Neural progenitor cell (in vitro differentiated cells): Measurements from ENCODE around the gene CPLANE1. TPM values are rescaled to one million over a fixed set of nuclear protein-coding genes. Genes with fewer than 3 reads are reported as not detected.
"Not testable (repeated sequence)": the region's sequence is repeated elsewhere in the genome, so short reads cannot be mapped to it uniquely, and the experiment has no call there.

Source experiments
- DNase-seq: peaks from one replicate; pipeline ENCODE4 v3.0.0-alpha.2; 2016; ENCODE audit warnings: low spot score
- H2AFZ ChIP-seq: fragments of 200-600 bp; sonication (generic); replicated peaks from 2 replicates; pipeline ENCODE4 v1.6.1; 2016; ENCODE audit warnings: antibody characterized with exemption
- H3F3A ChIP-seq: fragments of 200-600 bp; sonication (generic); 2 replicates; pipeline ENCODE4 v1.6.1; 2016; ENCODE audit warnings: antibody characterized with exemption, low read depth
- H3K27ac ChIP-seq: fragments of 200-600 bp; sonication (generic); 2 replicates; pipeline ENCODE4 v1.5.1; 2016; ENCODE audit warnings: mild to moderate bottlenecking
- H3K27me3 ChIP-seq: fragments of 200-600 bp; sonication (generic); 2 replicates; pipeline ENCODE4 v1.6.1; 2016; ENCODE audit warnings: mild to moderate bottlenecking, moderate library complexity
- H3K36me3 ChIP-seq: fragments of 200-600 bp; sonication (generic); 2 replicates; pipeline ENCODE4 v1.5.1; 2016
- H3K4me1 ChIP-seq: fragments of 200-600 bp; sonication (generic); 2 replicates; pipeline ENCODE4 v1.6.1; 2016; ENCODE audit warnings: mixed run types
- H3K4me2 ChIP-seq: fragments of 200-600 bp; sonication (generic); 2 replicates; pipeline ENCODE4 v1.6.1; 2016
- H3K4me3 ChIP-seq: fragments of 200-600 bp; sonication (generic); 2 replicates; pipeline ENCODE4 v1.5.1; 2016
- H3K79me2 ChIP-seq: fragments of 200-600 bp; sonication (generic); 2 replicates; pipeline ENCODE4 v1.6.1; 2016; ENCODE audit warnings: low read depth
- H3K9ac ChIP-seq: fragments of 200-600 bp; sonication (generic); 2 replicates; pipeline ENCODE4 v1.6.1; 2016
- H3K9me3 ChIP-seq: fragments of 200-600 bp; sonication (generic); 2 replicates; pipeline ENCODE4 v1.5.1; 2016; ENCODE audit warnings: low read depth
- H4K20me1 ChIP-seq: fragments of 200-600 bp; sonication (generic); 2 replicates; pipeline ENCODE4 v1.6.1; 2016; ENCODE audit warnings: low read depth
- H3K27ac Mint-ChIP-seq: 3 replicates; pipeline ENCODE4 v1.8.0; 2021; ENCODE audit warnings: mixed read lengths
- H3K27me3 Mint-ChIP-seq: 2 replicates; pipeline ENCODE4 v1.8.0; 2022; ENCODE audit warnings: low read depth, mild to moderate bottlenecking, inconsistent platforms, moderate library complexity, mixed read lengths; ENCODE audit not compliant: insufficient read depth
- H3K36me3 Mint-ChIP-seq: 3 replicates; pipeline ENCODE4 v1.8.0; 2021; ENCODE audit warnings: mixed read lengths
- H3K4me1 Mint-ChIP-seq: 3 replicates; pipeline ENCODE4 v1.8.0; 2021; ENCODE audit warnings: mixed read lengths
- H3K4me3 Mint-ChIP-seq: 3 replicates; pipeline ENCODE4 v1.8.0; 2021; ENCODE audit warnings: mild to moderate bottlenecking, moderate library complexity, mixed read lengths
- H3K9me3 Mint-ChIP-seq: 3 replicates; pipeline ENCODE4 v1.8.0; 2020; ENCODE audit warnings: mixed read lengths
- EZH2 ChIP-seq: fragments of 200-600 bp; sonication (generic); IDR thresholded peaks from 2 replicates; pipeline ENCODE4 v1.6.1; 2017; ENCODE audit warnings: antibody characterized with exemption, mild to moderate bottlenecking, moderate library complexity
- EZH2phosphoT487 ChIP-seq: fragments of 200-600 bp; sonication (generic); IDR thresholded peaks from 2 replicates; pipeline ENCODE4 v1.6.1; 2017; ENCODE audit warnings: antibody characterized with exemption
- total RNA-seq: library from RNA; depleted of rRNA; stranded (reverse); fragments of >200 nt; gene quantifications from 2 replicates; pipeline ENCODE4 v1.2.3, GENCODE V29; 2015; ENCODE audit warnings: low replicate concordance
- TF ChIP-seq, protein P1 (sequence below): fragments of 200-600 bp; sonication (generic); IDR thresholded peaks from 2 replicates; pipeline ENCODE4 v1.5.1; 2017; ENCODE audit warnings: antibody characterized with exemption, mild to moderate bottlenecking

CPLANE1 gene
- total RNA-seq, result 22.7 and 23.4 TPM in 2 replicates

DNA sequence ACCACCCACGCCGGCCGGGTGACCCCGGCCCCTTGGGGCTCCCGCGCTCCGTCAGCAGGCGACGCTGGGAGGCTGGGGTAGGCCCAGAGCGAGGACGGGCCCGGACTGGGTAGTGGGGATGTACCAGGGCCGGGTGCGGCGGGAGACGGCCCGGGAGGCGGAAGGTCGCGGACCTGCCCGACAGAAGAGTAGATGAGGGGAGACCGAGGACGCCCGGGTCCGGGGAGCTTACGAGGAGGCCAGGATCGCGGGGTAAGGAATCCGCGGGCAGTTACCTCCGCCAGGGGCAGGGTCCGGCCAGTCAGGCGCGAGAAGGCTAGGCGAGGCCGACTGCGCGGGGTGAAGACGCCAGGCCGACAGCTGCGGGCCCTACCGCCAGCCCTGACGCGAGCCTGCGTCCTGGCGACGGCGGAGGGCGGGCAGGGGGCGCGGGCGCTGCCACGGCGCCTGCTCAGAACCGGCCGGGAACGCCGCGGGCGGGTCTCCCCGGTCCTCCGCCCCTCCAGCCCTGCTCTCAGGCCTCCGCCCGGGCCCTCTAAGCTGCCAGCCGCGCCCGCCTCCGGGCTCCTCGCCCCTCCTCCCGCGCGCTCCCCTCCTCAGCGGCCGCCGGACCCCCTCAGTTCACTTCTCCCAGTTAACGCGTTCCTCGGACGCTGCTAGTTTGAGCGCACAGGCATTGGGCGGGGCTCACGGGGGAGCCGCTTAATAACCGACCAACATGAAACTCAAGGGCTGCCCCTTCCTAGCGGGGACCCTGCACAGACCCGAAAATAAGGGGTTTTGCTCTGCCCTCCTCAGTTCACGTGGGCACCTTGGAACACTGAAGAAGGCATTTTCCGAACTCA is at the start of gene CPLANE1:
Gene CPLANE1, minus strand, starts transcription at position 407 of the 845 bp plus-strand sequence. CDS start 1,678 bp downstream, outside the sequence.
- peaks cover under 1% of the 10 kb centered on the region for H3K9me3 Mint-ChIP-seq
- H3K36me3 ChIP-seq, result no peaks in the 10 kb centered on the region
- H3K4me1 ChIP-seq, result peaks cover 7% of the 10 kb centered on the region
- peaks cover 8% of the 10 kb centered on the region for H3K4me1 Mint-ChIP-seq
- peak; percentile 95 for DNase-seq
- H3K27ac Mint-ChIP-seq, result peak within 1 kb of the TSS; percentile 94
- H3K9me3 ChIP-seq, result no peaks in the 10 kb centered on the region
- peaks cover 24% of the 10 kb centered on the region for H3F3A ChIP-seq
- no peaks in the 10 kb centered on the region for H4K20me1 ChIP-seq
- peak within 1 kb of the TSS; percentile 88 for H3K4me2 ChIP-seq
- H3K36me3 Mint-ChIP-seq, result no peaks in the 10 kb centered on the region
- H3K9ac ChIP-seq, result peak within 1 kb of the TSS; percentile 78
- peaks cover 17% of the 10 kb centered on the region for H3K79me2 ChIP-seq
- no peaks in the 10 kb centered on the region for H3K27me3 ChIP-seq
- peak within 1 kb of the TSS; percentile 78 for H3K4me3 ChIP-seq
- peak within 1 kb of the TSS; percentile 93 for H3K27ac ChIP-seq
- H3K27me3 Mint-ChIP-seq, result peaks cover 2% of the 10 kb centered on the region
- peak within 1 kb of the TSS; percentile 91 for H3K4me3 Mint-ChIP-seq
- H2AFZ ChIP-seq, result peak within 1 kb of the TSS; percentile 93
- TF ChIP-seq EZH2 (no peak), EZH2phosphoT487 (peak; percentile 28)
- TF ChIP-seq, protein P1, sequence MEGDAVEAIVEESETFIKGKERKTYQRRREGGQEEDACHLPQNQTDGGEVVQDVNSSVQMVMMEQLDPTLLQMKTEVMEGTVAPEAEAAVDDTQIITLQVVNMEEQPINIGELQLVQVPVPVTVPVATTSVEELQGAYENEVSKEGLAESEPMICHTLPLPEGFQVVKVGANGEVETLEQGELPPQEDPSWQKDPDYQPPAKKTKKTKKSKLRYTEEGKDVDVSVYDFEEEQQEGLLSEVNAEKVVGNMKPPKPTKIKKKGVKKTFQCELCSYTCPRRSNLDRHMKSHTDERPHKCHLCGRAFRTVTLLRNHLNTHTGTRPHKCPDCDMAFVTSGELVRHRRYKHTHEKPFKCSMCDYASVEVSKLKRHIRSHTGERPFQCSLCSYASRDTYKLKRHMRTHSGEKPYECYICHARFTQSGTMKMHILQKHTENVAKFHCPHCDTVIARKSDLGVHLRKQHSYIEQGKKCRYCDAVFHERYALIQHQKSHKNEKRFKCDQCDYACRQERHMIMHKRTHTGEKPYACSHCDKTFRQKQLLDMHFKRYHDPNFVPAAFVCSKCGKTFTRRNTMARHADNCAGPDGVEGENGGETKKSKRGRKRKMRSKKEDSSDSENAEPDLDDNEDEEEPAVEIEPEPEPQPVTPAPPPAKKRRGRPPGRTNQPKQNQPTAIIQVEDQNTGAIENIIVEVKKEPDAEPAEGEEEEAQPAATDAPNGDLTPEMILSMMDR, result peak; percentile 30

DNA sequence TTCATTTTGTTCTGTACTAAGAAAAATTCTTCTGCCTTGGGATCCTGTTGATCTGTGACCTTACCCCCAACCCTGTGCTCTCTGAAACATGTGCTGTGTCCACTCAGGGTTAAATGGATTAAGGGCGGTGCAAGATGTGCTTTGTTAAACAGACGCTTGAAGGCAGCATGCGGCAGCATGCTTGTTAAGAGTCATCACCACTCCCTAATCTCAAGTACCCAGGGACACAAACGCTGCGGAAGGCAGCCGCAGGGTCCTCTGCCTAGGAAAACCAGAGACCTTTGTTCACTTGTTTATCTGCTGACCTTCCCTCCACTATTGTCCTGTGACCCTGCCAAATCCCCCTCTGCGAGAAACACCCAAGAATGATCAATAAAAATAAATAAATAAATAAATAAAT is 47.1 kb upstream of the CPLANE1 start:
- H3K27me3 Mint-ChIP-seq, H4K20me1 ChIP-seq, H3K4me3 Mint-ChIP-seq, H3K27ac Mint-ChIP-seq, H3K79me2 ChIP-seq, H3K4me1 Mint-ChIP-seq, H3K9me3 ChIP-seq, H3K9me3 Mint-ChIP-seq, H3K9ac ChIP-seq, H3K27me3 ChIP-seq, H3K4me2 ChIP-seq, H3K4me3 ChIP-seq, H3K4me1 ChIP-seq, H2AFZ ChIP-seq, H3F3A ChIP-seq, H3K27ac ChIP-seq: not testable (repeated sequence)
- H3K36me3 Mint-ChIP-seq, result peaks cover 30% of the 10 kb centered on the region
- peaks cover 42% of the 10 kb centered on the region for H3K36me3 ChIP-seq
- DNase-seq, result peak; percentile 5

DNA sequence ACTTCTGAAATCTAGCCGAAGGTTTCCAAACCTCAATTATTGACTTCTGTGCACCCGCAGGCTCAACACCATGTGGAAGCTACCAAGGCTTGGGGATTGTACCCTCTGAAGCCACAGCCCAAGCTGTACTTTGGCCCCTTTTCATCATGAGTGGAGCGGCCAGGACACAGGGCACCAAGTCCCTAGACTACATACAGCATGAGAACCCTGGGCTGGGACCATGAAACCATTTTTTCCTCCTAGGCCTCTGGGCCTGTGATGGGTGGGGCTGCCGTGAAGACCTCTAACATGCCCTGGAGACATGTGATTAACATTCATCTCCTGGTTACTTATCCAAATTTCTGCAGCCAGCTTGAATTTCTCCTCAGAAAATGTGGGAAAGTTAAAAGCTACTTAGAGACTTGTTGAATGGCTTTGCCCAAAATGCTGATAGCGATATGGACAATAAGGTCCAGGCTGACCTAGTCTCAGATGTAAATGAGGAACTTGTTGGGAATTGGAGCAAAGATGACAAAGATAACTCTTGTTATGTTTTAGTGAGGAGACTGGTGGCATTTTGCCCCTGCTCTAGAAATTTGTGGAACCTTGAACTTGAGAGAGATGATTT is 34.1 kb upstream of the CPLANE1 start:
- Histone ChIP-seq H3K4me2 (no peak overlapping the region), H3K27ac (no peak overlapping the region), H3F3A (no peaks in the 10 kb centered on the region), H3K4me1 (no peaks in the 10 kb centered on the region), H3K36me3 (no peaks in the 10 kb centered on the region), H3K9me3 (no peaks in the 10 kb centered on the region), H4K20me1 (no peaks in the 10 kb centered on the region), H3K27me3 (no peaks in the 10 kb centered on the region), H2AFZ (no peak overlapping the region), H3K79me2 (no peaks in the 10 kb centered on the region), H3K4me3 (no peak overlapping the region), H3K9ac (no peak overlapping the region)
- TF ChIP-seq, protein P1, result no peak
- TF ChIP-seq EZH2 (no peak), EZH2phosphoT487 (no peak)
- H3K36me3 Mint-ChIP-seq, result peaks cover 25% of the 10 kb centered on the region
- no peaks in the 10 kb centered on the region for H3K4me1 Mint-ChIP-seq
- H3K27ac Mint-ChIP-seq, result no peak overlapping the region
- H3K9me3 Mint-ChIP-seq, result peaks cover 37% of the 10 kb centered on the region
- H3K27me3 Mint-ChIP-seq, result peaks cover 2% of the 10 kb centered on the region
- no peak for DNase-seq
- H3K4me3 Mint-ChIP-seq, result no peak overlapping the region

DNA sequence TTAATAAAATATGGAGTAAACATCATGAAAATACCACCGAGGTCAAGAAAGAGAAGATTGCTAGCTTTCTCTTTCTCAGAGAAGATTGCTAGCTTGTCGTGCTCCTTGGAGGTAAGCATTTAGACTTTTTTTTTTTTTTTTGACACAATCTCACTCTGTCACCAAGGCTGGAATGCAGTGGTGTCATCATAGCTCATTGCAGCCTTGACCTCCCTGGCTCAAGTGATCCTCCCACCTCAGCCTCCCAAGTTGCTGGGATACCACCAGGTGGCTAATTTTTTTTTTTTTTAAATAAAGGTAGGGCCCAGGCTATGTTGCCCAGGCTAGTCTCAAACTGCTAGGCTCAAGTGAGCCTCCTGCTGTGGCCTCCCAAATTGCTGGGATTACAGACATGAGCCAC is 26.3 kb upstream of the CPLANE1 start:
- no peak overlapping the region for H3K4me3 ChIP-seq
- DNase-seq, result no peak
- Mint-ChIP-seq H3K27ac (no peak overlapping the region), H3K27me3 (no peaks in the 10 kb centered on the region), H3K36me3 (peaks cover under 1% of the 10 kb centered on the region), H3K4me1 (no peaks in the 10 kb centered on the region), H3K4me3 (no peak overlapping the region), H3K9me3 (peaks cover 17% of the 10 kb centered on the region)
- H2AFZ ChIP-seq, result no peak overlapping the region
- no peaks in the 10 kb centered on the region for H3K79me2 ChIP-seq
- TF ChIP-seq EZH2 (no peak), EZH2phosphoT487 (no peak)
- TF ChIP-seq, protein P1, result no peak
- H3K9me3 ChIP-seq, result no peaks in the 10 kb centered on the region
- H3K4me2 ChIP-seq, result no peak overlapping the region
- H3F3A ChIP-seq, result no peaks in the 10 kb centered on the region
- no peaks in the 10 kb centered on the region for H3K27me3 ChIP-seq
- H3K27ac ChIP-seq, result no peak overlapping the region
- H4K20me1 ChIP-seq, result no peaks in the 10 kb centered on the region
- H3K4me1 ChIP-seq, result no peaks in the 10 kb centered on the region
- H3K9ac ChIP-seq, result no peak overlapping the region
- no peaks in the 10 kb centered on the region for H3K36me3 ChIP-seq
